ENCODE data around the gene CARMIL1.

CARMIL1 gene

GRCh38 chr6:25395731-25396130 is 116.6 kb downstream of the CARMIL1 start:
- no peak for TF ChIP-seq CTCF (conservative IDR thresholded peaks at IDR 0.05; ENCODE audit: low read depth, low read length)
- H3K4me3 ChIP-seq (ENCODE audit: low read depth, low read length), result no peak overlapping the region
- no peak for DNase-seq (ENCODE audit: low read depth)

DNA sequence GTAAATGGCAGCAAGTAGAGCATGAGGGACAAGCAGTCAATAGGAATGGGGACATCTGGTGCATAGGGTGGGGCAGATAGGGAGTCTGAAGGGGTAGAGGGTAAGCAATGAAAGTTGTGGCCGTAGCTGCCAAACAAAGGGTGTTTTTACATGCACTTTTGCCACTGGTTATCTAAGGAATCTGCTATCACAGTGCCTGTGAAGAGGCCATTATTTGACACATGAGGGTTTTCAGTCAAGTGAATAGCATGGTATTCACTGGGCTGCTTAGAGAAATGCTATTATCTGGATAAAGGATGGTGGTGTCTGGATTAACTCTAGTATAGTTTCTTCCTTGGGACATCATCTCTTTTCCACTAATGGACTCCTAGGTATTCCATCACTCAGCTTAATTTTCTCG is 118.2 kb downstream of the CARMIL1 start:
- no peak for DNase-seq (ENCODE audit: low read depth)
- no peak for TF ChIP-seq CTCF (conservative IDR thresholded peaks at IDR 0.05; ENCODE audit: low read depth, low read length)
- H3K4me3 ChIP-seq (ENCODE audit: low read depth, low read length), result no peak overlapping the region

DNA sequence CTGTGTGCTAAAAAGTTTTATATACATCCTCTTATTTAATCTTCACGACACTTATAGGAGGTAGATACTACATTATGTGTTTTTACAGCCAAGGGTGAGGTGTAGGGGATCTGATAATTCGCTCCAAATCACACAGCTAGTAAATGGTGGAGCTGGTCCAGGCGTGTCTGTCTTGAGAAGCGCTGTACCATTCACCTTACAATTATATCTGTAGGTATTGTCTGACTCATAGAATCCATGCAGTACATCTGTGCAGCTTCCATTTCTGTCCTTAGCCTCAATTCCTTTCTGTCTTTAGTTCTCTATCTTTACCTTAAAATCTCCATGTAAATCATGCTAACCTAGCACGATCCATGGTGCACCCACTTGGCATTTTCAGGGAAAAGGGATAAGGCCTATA is 120.7 kb downstream of the CARMIL1 start:
- TF ChIP-seq CTCF (conservative IDR thresholded peaks at IDR 0.05; ENCODE audit: low read depth, low read length), result no peak
- no peak overlapping the region for H3K4me3 ChIP-seq (ENCODE audit: low read depth, low read length)
- DNase-seq (ENCODE audit: low read depth), result no peak

DNA sequence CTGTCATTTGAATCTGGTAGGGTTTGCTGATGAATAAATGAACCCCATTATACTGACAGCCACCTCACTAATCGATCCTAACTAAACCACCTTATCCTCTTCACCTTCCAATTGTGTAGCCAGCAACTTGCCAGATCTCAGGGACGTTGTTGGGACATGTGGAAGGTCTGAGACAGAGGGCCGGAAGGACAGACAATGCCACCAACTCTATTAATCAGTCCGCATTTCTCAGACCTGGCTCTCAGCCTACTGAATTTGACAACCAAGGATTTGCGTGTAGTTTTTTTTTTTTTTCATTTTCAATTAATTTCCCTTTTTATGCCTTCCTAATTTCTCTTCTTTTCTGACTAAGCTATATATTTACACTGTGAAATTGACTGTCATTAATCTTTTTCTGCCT is 122.5 kb downstream of the CARMIL1 start:
- DNase-seq (ENCODE audit: low read depth), result no peak
- TF ChIP-seq CTCF (conservative IDR thresholded peaks at IDR 0.05; ENCODE audit: low read depth, low read length), result no peak
- H3K4me3 ChIP-seq (ENCODE audit: low read depth, low read length), result no peak overlapping the region

GRCh38 chr6:25402125-25402524 is 123.0 kb downstream of the CARMIL1 start:
- no peak overlapping the region for H3K4me3 ChIP-seq (ENCODE audit: low read depth, low read length)
- no peak for TF ChIP-seq CTCF (conservative IDR thresholded peaks at IDR 0.05; ENCODE audit: low read depth, low read length)
- DNase-seq (ENCODE audit: low read depth), result no peak

- no peak overlapping the region for H3K4me3 ChIP-seq (ENCODE audit: low read depth, low read length)
- TF ChIP-seq CTCF (conservative IDR thresholded peaks at IDR 0.05; ENCODE audit: low read depth, low read length), result no peak
- DNase-seq (ENCODE audit: low read depth), result no peak
Observed at GRCh38 chr6:25403150-25403549, 124.0 kb downstream of the CARMIL1 start.

DNA sequence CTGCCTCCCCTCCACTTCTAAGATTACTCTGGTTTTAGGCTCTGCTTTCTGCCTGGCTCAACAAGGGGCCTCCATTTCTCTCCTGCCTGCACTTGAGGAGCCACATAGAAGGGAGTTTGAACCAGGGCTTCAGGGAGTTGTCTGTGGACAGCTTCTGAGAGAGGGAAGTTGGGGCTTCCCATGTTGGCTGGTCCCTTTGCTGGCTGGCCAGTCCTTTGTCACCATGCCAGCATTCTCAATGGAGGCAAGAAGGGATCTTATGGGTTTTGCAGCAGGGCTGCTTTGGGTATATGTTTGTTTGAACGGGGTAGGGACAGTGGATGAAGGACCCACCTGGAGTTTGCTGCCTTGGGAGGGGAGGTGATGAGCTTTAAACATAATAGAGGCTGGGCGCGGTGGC is 124.9 kb downstream of the CARMIL1 start:
- H3K4me3 ChIP-seq (ENCODE audit: low read depth, low read length), result no peak overlapping the region
- no peak for DNase-seq (ENCODE audit: low read depth)
- no peak for TF ChIP-seq CTCF (conservative IDR thresholded peaks at IDR 0.05; ENCODE audit: low read depth, low read length)

Data from choroid plexus epithelial cell (primary cell).